ENCODE results near the gene LIN7B. TPM values are rescaled to one million over a fixed set of nuclear protein-coding genes. Genes with fewer than 3 reads are reported as not detected.

The LIN7B gene
- total RNA-seq, 1 experiment from 2014 or later, result 5.6 TPM

GRCh38 chr19:49150944-49151243 is 36.7 kb downstream of the LIN7B start:
- in situ Hi-C loops (cut with HindIII; ENCODE audit: low pct_unique_long_range_greater_than_20kb, low sequenced_read_pairs), result no loop called here

DNA sequence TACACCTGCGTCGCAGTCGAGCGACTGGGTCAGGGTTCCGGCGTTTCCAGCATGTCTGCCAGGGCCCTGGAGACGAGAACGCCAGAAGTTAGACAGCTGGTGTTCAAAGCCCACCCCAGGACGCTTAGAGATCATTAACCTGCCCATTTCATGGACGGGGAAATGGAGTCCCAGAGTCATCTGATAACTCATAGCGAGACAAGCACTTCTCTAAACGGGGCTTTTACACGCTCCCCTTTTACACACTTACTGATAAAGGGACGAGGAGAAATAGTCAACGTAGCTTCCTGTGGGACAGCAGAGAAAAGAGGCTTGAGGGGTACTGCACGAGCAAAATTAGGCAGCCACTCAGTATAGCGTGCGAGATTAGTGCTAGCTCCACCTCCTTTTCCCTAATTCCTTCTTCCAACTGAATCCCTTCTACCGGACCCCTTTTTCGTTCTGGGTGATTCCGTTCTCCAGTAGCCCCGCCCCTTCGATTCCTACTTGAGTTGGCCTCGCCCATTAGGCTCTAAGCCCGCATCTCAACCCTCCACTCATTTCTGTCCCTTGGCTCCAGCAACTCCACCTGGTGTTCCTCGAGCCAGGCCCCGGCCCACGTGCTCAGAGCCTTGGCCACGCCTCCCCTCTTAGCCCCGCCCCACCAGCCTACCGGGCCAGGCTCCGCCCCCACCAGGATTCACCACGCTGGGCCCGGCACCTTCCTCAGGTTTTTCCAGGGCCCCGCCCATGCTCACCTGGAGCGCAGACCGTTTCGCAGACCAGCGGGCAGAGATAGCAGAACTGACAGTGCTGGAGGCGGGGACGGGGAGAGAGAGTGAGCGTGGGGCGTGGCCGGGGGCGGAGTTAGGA is 37.3 kb downstream of the LIN7B start:
- in situ Hi-C loops (cut with HindIII; ENCODE audit: low pct_unique_long_range_greater_than_20kb, low sequenced_read_pairs), result no loop called here
- peak; percentile 66 for DNase-seq (ENCODE audit: low read depth, low spot score)

More at GRCh38 chr19:49150944-49151243, 36.7 kb downstream of the LIN7B start:
- peak; percentile 25 for DNase-seq (ENCODE audit: low read depth, low spot score)

- DNase-seq (ENCODE audit: low read depth, low spot score), result no peak
- in situ Hi-C loops (cut with HindIII; ENCODE audit: low pct_unique_long_range_greater_than_20kb, low sequenced_read_pairs), result no loop called here
Observed at GRCh38 chr19:49152119-49152550, 38.0 kb downstream of the LIN7B start.

- no peak for DNase-seq (ENCODE audit: low read depth, low spot score)
- in situ Hi-C loops (cut with HindIII; ENCODE audit: low pct_unique_long_range_greater_than_20kb, low sequenced_read_pairs), result no loop called here
Observed at GRCh38 chr19:49153167-49153809, 39.1 kb downstream of the LIN7B start.

- in situ Hi-C loops (cut with HindIII; ENCODE audit: low pct_unique_long_range_greater_than_20kb, low sequenced_read_pairs), result no loop called here
- no peak for DNase-seq (ENCODE audit: low read depth, low spot score)
Observed at GRCh38 chr19:49154279-49154678, 40.1 kb downstream of the LIN7B start.

GRCh38 chr19:49155005-49155819 is 41.0 kb downstream of the LIN7B start, which contains the start of gene HRC:
Gene HRC, minus strand, starts transcription at chr19:49155396. Its CDS starts 159 bp downstream, at chr19:49155237.
- no peak for DNase-seq (ENCODE audit: low read depth, low spot score)
- in situ Hi-C loops (cut with HindIII; ENCODE audit: low pct_unique_long_range_greater_than_20kb, low sequenced_read_pairs), result no loop called here

GRCh38 chr19:49155820-49156346 is 41.7 kb downstream of the LIN7B start:
- in situ Hi-C loops (cut with HindIII; ENCODE audit: low pct_unique_long_range_greater_than_20kb, low sequenced_read_pairs), result no loop called here
- DNase-seq (ENCODE audit: low read depth, low spot score), result no peak

- peak; percentile 74 for DNase-seq (ENCODE audit: low read depth, low spot score)
- in situ Hi-C loops (cut with HindIII; ENCODE audit: low pct_unique_long_range_greater_than_20kb, low sequenced_read_pairs), result no loop called here
Observed at GRCh38 chr19:49157445-49158224, 43.5 kb downstream of the LIN7B start, which contains the start of gene TRPM4. Gene TRPM4, plus strand, starts transcription at chr19:49157792. Its CDS starts 75 bp downstream, at chr19:49157867.

GRCh38 chr19:49160450-49161189 is 46.5 kb downstream of the LIN7B start:
- in situ Hi-C loops (cut with HindIII; ENCODE audit: low pct_unique_long_range_greater_than_20kb, low sequenced_read_pairs), result no loop called here
- DNase-seq (ENCODE audit: low read depth, low spot score), result no peak

GRCh38 chr19:49161987-49162386 is 47.8 kb downstream of the LIN7B start:
- in situ Hi-C loops (cut with HindIII; ENCODE audit: low pct_unique_long_range_greater_than_20kb, low sequenced_read_pairs), result no loop called here
- DNase-seq (ENCODE audit: low read depth, low spot score), result no peak

DNA sequence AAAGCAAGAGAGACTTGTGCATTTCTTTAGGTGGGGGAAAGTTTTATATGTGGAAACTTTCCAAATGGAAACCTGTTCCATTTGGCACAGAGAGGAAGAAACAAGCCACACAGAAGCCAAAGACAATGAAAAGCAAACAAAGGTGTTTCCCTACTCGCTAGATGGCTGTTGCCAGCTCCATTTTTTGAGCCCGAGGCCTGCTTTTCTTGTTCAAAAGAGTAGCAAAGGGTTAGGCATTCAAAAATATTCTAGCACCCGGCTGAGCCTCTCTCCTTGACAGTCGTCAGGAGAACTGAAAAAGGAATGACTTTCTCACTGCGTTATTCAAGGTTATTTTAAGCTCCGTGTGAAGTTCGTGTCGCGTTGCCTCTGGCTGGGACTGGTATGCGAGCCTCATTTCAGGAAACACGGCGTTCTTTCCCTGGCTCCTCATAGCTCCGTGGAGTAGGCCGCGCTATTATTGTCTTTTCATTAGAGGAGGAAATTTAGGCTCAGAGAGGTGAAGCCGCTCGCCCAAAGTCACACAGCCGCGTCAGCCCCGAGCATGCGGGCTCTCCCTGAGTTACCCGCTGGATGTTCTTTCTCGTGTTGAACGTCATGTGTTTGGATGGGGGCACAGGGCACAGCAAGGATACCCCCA is 51.1 kb downstream of the LIN7B start:
- in situ Hi-C loops (cut with HindIII; ENCODE audit: low pct_unique_long_range_greater_than_20kb, low sequenced_read_pairs), result no loop called here
- DNase-seq (ENCODE audit: low read depth, low spot score), result no peak

GRCh38 chr19:49165865-49166301 is 51.7 kb downstream of the LIN7B start:
- in situ Hi-C loops (cut with HindIII; ENCODE audit: low pct_unique_long_range_greater_than_20kb, low sequenced_read_pairs), result no loop called here

DNA sequence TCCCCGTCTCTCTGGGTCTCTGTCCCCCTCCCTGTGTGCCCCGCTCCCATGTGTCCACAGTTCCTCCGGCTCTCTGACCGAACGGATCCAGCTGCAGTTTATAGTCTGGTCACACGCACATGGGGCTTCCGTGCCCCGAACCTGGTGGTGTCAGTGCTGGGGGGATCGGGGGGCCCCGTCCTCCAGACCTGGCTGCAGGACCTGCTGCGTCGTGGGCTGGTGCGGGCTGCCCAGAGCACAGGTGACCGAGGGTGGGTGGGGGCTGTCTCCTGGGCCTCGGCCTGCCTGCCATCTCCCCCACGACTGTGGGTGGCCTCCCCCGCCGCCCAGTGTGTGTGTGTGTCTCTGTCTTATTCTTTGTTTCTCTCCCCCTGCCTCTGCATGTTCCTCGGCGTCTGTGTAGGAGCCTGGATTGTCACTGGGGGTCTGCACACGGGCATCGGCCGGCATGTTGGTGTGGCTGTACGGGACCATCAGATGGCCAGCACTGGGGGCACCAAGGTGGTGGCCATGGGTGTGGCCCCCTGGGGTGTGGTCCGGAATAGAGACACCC is 53.8 kb downstream of the LIN7B start:
- no peak for DNase-seq (ENCODE audit: low read depth, low spot score)
- in situ Hi-C loops (cut with HindIII; ENCODE audit: low pct_unique_long_range_greater_than_20kb, low sequenced_read_pairs), result no loop called here

More at GRCh38 chr19:49165865-49166301, 51.7 kb downstream of the LIN7B start:
- no peak for DNase-seq (ENCODE audit: low read depth, low spot score)
